ENCODE results near the gene THADA.
"Not testable (repeated sequence)": the region's sequence is repeated elsewhere in the genome, so short reads cannot be mapped to it uniquely, and the experiment has no call there.

The THADA gene

DNA sequence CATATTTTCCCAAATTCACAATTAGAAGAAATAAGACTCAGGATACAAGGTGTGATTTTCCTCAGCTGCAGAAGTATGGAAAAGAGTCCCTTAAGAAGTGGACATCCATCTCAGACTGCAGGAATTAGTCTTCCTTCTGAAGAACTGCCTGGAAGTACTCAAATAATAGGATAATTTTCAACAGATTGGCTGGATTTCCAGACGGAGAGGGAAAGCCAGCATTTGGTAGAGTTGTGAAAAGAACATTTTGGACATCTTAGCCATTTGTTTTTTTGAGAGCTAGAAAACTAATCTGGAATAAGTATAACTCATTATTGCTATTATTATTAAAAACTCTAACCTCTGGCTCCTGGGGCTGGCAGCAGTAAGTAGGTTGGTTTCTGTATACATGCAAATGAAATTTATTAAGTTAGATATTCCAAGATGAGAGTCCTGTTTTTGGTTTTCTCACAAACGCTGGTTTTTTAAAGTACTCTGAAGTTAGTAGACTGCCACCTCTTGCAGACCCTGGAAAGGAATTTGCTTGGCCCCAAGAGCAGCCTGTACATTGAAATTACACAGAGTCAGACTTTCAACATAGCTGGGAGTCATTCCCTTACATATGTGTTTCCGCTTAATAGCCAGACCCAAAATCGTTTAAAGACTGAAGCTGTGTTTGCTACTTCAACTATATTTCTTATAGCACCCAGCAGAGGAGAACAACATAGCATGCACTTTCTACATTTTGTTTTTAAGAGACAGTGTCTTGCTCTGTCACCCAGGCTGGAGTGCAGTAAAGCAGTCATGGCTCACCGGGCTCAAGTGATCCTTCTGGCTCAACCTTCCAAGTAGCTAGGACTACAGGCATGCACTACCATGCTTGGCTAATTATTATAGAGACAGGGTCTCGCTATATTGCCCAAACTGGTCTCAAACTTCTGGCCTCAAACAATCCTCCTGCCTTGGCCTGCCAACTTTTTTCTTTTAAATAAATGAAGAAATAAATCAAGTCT is 142.4 kb downstream of the THADA start:
- no peak overlapping the region for H3K27ac ChIP-seq (ENCODE audit: low read length)
- H3K36me3 ChIP-seq (ENCODE audit: control insufficient read depth in 2 of 2, insufficient read depth in 2 of 2, low read length in 2 of 2) = no peaks in the 10 kb centered on the region
- no peak overlapping the region for H3K9ac ChIP-seq (ENCODE audit: low read length in 2 of 2)
- H3K27me3 ChIP-seq (ENCODE audit: control insufficient read depth in 1 of 2, insufficient read depth in 2 of 2, low read length in 2 of 2) = no peaks in the 10 kb centered on the region
- H3K4me1 ChIP-seq (ENCODE audit: control insufficient read depth, insufficient read depth, low read length) = no peaks in the 10 kb centered on the region
- H3K4me3 ChIP-seq (ENCODE audit: low read length in 2 of 2) = no peak overlapping the region
- no peaks in the 10 kb centered on the region for H3K9me3 ChIP-seq (ENCODE audit: control insufficient read depth in 2 of 2, low read length in 2 of 2)

DNA sequence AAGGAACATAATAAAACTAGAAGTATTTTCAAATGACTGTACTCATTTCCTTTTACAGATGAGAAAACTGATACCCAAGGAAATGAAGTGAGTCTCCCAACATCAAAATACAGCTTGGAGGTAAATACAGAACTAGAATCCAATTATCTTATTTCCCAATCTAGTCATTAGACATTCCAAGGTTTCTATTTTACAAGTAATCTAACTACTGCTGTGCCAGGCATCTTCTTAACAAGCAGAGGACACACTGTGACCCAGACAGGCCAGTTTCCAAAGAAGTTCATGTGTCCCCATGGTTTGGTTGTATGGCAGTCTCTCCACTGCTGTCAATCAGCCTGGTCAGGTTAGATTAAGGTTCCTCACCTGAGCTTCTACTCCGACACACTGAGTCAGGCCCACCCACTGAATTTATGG is 143.5 kb downstream of the THADA start:
- H3K4me1 ChIP-seq (ENCODE audit: control insufficient read depth, insufficient read depth, low read length) = no peaks in the 10 kb centered on the region
- no peak overlapping the region for H3K9ac ChIP-seq (ENCODE audit: low read length in 2 of 2)
- no peaks in the 10 kb centered on the region for H3K36me3 ChIP-seq (ENCODE audit: control insufficient read depth in 2 of 2, insufficient read depth in 2 of 2, low read length in 2 of 2)
- no peaks in the 10 kb centered on the region for H3K27me3 ChIP-seq (ENCODE audit: control insufficient read depth in 1 of 2, insufficient read depth in 2 of 2, low read length in 2 of 2)
- no peaks in the 10 kb centered on the region for H3K9me3 ChIP-seq (ENCODE audit: control insufficient read depth in 2 of 2, low read length in 2 of 2)
- H3K27ac ChIP-seq (ENCODE audit: low read length) = no peak overlapping the region
- H3K4me3 ChIP-seq (ENCODE audit: low read length in 2 of 2) = no peak overlapping the region

DNA sequence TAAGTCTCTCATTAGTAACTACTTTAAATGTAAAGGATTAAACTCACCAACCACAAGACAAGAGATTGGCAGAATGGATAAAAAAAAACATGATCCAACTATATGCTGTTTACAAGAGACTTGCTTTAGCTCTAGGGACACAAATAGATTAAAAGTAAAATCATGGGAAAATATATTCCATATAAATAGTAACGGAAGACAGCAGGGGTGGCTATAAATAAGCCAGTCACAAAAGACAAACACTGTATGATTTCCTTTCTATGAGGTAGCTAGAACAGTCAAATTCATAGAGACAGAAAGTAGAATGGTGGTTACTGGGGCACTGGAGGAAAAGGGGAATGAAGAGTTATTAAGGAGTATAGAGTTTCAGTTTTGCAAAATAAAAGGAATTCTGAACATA is 145.2 kb downstream of the THADA start:
- Histone ChIP-seq H3K9me3 (ENCODE audit: control insufficient read depth in 2 of 2, low read length in 2 of 2) (no peaks in the 10 kb centered on the region), H3K9ac (ENCODE audit: low read length in 2 of 2) (no peak overlapping the region), H3K4me1 (ENCODE audit: control insufficient read depth, insufficient read depth, low read length) (no peaks in the 10 kb centered on the region)

DNA sequence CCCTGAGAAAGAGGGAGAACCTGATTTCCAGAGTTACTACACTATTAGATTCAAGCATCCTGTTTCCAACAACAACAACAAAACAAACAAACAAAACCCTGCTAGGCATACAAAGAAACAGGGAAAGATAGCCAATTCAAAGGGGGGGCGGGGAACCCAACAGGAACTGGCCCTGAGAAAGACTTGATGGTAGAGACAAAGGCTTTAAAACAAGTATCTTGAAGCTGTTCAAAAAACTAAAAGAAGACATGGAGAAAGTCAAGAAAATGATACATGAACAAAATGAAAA is 147.1 kb downstream of the THADA start:
- Histone ChIP-seq H3K27me3 (ENCODE audit: control insufficient read depth in 1 of 2, insufficient read depth in 2 of 2, low read length in 2 of 2) (no peaks in the 10 kb centered on the region), H3K27ac (ENCODE audit: low read length) (no peak overlapping the region), H3K4me3 (ENCODE audit: low read length in 2 of 2) (no peak overlapping the region), H3K4me1 (ENCODE audit: control insufficient read depth, insufficient read depth, low read length) (no peaks in the 10 kb centered on the region), H3K9ac (ENCODE audit: low read length in 2 of 2) (no peak overlapping the region), H3K9me3 (ENCODE audit: control insufficient read depth in 2 of 2, low read length in 2 of 2) (no peaks in the 10 kb centered on the region), H3K36me3 (ENCODE audit: control insufficient read depth in 2 of 2, insufficient read depth in 2 of 2, low read length in 2 of 2) (no peaks in the 10 kb centered on the region)

More for the DNA sequence above, 145.2 kb downstream of the THADA start:
- no peaks in the 10 kb centered on the region for H3K27me3 ChIP-seq (ENCODE audit: control insufficient read depth in 1 of 2, insufficient read depth in 2 of 2, low read length in 2 of 2)
- no peak overlapping the region for H3K4me3 ChIP-seq (ENCODE audit: low read length in 2 of 2)
- no peaks in the 10 kb centered on the region for H3K36me3 ChIP-seq (ENCODE audit: control insufficient read depth in 2 of 2, insufficient read depth in 2 of 2, low read length in 2 of 2)
- H3K27ac ChIP-seq (ENCODE audit: low read length) = no peak overlapping the region

DNA sequence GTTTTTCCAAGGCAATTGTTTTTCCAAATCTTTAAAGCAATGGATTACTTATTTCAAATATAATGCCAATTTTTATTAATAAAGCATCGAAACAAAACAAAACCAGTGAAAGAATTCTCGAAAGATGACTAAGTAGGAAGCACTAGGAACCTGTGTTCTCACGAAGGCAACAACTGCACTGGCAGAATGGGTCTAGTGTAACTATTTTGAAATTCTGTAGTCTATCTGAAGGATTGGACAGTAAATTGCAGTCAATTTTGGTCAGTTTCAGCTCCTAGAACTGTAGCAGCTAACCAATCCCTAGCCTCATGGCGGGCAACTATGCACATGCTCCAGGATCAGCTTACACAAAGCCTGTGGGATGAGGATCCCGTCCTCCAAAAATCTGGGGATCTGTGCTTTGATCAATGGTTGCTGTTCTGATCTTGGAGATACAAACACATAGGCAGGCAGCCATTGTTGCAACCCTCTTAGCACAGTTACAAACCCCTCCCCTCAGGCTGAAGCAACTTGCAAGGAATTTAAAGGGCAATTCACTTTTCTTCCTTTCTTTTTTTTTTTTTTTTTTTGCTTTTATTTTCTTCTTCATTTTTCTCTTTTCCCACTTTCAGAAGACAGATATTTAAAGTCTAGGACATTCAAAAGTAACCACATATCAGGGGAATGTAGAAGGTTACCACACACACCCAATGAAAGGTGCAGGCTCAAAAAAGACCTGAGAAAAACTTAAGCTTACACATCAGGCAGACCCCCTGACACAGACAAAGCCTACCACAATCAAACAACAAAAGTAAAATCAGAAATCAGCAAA is 147.6 kb downstream of the THADA start:
- Histone ChIP-seq H3K4me1 (ENCODE audit: control insufficient read depth, insufficient read depth, low read length) (no peaks in the 10 kb centered on the region), H3K9me3 (ENCODE audit: control insufficient read depth in 2 of 2, low read length in 2 of 2) (no peaks in the 10 kb centered on the region), H3K4me3 (ENCODE audit: low read length in 2 of 2) (no peak overlapping the region), H3K36me3 (ENCODE audit: control insufficient read depth in 2 of 2, insufficient read depth in 2 of 2, low read length in 2 of 2) (no peaks in the 10 kb centered on the region), H3K27ac (ENCODE audit: low read length) (no peak overlapping the region), H3K27me3 (ENCODE audit: control insufficient read depth in 1 of 2, insufficient read depth in 2 of 2, low read length in 2 of 2) (no peaks in the 10 kb centered on the region), H3K9ac (ENCODE audit: low read length in 2 of 2) (no peak overlapping the region)

DNA sequence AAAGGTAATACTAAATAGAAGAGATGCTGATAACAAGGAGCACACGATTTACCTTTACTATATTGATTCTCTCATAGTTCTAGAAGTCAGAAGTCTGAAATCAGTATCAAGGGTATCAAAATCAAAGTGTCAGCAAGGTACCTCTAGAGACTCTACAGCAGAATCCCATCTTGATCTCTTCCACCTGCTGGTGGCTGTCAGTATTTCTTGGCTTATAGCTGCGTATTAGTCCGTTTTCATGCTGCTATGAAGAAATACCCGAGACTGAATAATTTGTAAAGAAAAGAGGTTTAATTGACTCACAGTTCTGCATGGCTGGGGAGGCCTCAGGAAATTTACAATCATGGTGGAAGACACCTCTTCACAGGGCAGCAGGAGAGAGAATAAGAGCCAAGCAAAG is 149.1 kb downstream of the THADA start:
- H3K9ac ChIP-seq (ENCODE audit: low read length in 2 of 2) = not testable (repeated sequence)

DNA sequence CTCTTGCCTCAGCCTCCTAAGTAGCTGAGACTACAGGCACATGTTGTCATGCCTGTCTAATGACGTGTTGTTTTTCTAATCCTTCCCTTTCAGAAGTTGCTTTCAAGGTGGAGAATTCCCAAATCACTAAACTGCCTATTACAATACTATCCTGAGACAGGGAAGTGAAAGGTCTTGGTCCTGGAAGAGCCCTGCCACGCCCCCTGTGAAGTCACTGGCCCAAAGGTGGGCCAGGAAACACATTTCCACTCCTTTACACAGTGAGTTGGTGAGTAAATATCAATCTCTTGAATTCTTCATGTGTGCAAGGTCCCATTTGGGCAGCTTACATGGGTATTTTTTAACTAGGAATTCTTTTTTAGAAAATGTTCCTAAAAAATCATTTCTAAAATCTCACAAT is 150.1 kb downstream of the THADA start:
- H3K4me1 ChIP-seq (ENCODE audit: control insufficient read depth, insufficient read depth, low read length) = no peaks in the 10 kb centered on the region
- H3K36me3 ChIP-seq (ENCODE audit: control insufficient read depth in 2 of 2, insufficient read depth in 2 of 2, low read length in 2 of 2) = no peaks in the 10 kb centered on the region
- no peak overlapping the region for H3K27ac ChIP-seq (ENCODE audit: low read length)
- H3K4me3 ChIP-seq (ENCODE audit: low read length in 2 of 2) = no peak overlapping the region
- no peak overlapping the region for H3K9ac ChIP-seq (ENCODE audit: low read length in 2 of 2)
- no peaks in the 10 kb centered on the region for H3K27me3 ChIP-seq (ENCODE audit: control insufficient read depth in 1 of 2, insufficient read depth in 2 of 2, low read length in 2 of 2)
- no peaks in the 10 kb centered on the region for H3K9me3 ChIP-seq (ENCODE audit: control insufficient read depth in 2 of 2, low read length in 2 of 2)

More for the DNA sequence above, 149.1 kb downstream of the THADA start:
- not testable (repeated sequence) for H3K27me3 ChIP-seq (ENCODE audit: control insufficient read depth in 1 of 2, insufficient read depth in 2 of 2, low read length in 2 of 2); H3K36me3 ChIP-seq (ENCODE audit: control insufficient read depth in 2 of 2, insufficient read depth in 2 of 2, low read length in 2 of 2); H3K4me1 ChIP-seq (ENCODE audit: control insufficient read depth, insufficient read depth, low read length); H3K9me3 ChIP-seq (ENCODE audit: control insufficient read depth in 2 of 2, low read length in 2 of 2); H3K27ac ChIP-seq (ENCODE audit: low read length); H3K4me3 ChIP-seq (ENCODE audit: low read length in 2 of 2)

DNA sequence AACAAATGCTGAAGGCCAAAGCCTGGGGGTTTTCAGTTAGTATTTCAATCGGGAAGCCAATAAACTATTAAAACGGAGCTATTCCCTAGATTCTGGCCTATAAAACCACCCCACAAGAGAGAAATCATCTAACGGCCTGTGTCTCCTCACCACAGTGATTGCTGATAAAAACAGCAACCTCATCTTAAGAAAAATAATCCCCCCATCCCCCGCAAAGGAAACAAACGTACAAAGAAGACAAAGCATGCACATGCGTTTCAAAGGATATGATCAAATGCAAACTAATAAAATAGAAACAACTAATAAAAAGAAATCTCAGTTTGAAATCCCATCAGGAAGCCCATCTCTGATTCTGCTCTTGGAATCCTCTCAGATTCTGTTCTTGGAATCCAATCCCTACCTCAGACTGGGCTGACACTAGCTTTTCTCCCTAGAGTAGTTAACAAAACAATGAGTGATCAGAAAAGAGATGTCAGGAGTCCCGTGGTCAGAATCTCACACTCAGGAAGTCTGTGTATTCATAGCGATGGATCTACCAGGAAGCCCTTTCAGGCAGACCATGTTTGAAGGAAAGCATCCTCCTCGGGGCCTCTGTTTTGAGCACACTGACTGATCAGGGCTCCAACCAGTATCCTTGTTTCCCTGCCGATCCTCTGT is 150.7 kb downstream of the THADA start:
- H3K27ac ChIP-seq (ENCODE audit: low read length) = no peak overlapping the region

DNA sequence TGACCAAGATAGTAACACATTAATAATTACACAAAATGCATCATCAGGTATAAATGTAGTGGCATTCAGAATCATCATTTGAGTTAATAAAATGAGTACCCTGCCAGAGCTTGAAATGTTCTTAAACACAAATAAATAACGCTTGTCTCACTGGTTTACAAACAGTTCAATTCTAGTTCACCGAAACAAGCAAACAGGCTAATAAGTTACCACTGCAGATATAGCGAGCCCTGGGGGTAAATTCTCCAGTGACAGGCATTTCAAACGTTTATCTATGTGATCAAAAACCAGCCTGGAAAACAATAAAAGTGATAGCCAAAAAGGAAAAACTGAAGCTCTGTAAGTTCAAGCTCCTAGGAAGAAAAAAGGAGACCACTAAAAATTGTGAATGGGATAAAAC is 152.6 kb downstream of the THADA start:
- H3K9ac ChIP-seq (ENCODE audit: low read length in 2 of 2) = no peak overlapping the region
- H3K27ac ChIP-seq (ENCODE audit: low read length) = no peak overlapping the region
- H3K9me3 ChIP-seq (ENCODE audit: control insufficient read depth in 2 of 2, low read length in 2 of 2) = no peaks in the 10 kb centered on the region
- H3K27me3 ChIP-seq (ENCODE audit: control insufficient read depth in 1 of 2, insufficient read depth in 2 of 2, low read length in 2 of 2) = no peaks in the 10 kb centered on the region
- H3K4me1 ChIP-seq (ENCODE audit: control insufficient read depth, insufficient read depth, low read length) = no peaks in the 10 kb centered on the region
- no peaks in the 10 kb centered on the region for H3K36me3 ChIP-seq (ENCODE audit: control insufficient read depth in 2 of 2, insufficient read depth in 2 of 2, low read length in 2 of 2)
- no peak overlapping the region for H3K4me3 ChIP-seq (ENCODE audit: low read length in 2 of 2)

More for the DNA sequence above, 150.7 kb downstream of the THADA start:
- H3K36me3 ChIP-seq (ENCODE audit: control insufficient read depth in 2 of 2, insufficient read depth in 2 of 2, low read length in 2 of 2) = no peaks in the 10 kb centered on the region
- H3K27me3 ChIP-seq (ENCODE audit: control insufficient read depth in 1 of 2, insufficient read depth in 2 of 2, low read length in 2 of 2) = no peaks in the 10 kb centered on the region
- H3K9ac ChIP-seq (ENCODE audit: low read length in 2 of 2) = no peak overlapping the region
- H3K4me1 ChIP-seq (ENCODE audit: control insufficient read depth, insufficient read depth, low read length) = no peaks in the 10 kb centered on the region
- no peak overlapping the region for H3K4me3 ChIP-seq (ENCODE audit: low read length in 2 of 2)
- no peaks in the 10 kb centered on the region for H3K9me3 ChIP-seq (ENCODE audit: control insufficient read depth in 2 of 2, low read length in 2 of 2)

DNA sequence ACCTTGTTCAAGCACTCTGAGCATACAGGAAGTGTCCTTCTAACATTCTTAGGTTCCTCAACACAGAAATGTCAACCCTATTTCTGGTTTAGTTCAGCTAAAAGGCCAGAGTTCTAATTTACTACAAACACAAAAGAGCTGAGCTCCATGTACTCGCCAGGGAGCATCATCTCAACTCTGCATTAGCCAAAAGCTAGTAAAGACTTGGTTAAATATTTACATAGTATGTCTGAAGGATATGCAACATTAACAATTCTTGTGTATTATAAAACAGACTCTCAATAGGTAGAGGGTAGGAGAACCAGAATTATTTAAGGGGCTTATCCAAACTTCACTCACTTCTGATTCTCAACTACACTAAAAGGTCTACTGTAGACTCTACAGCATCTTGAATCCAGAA is 154.6 kb downstream of the THADA start:
- no peaks in the 10 kb centered on the region for H3K4me1 ChIP-seq (ENCODE audit: control insufficient read depth, insufficient read depth, low read length)
- H3K27ac ChIP-seq (ENCODE audit: low read length) = no peak overlapping the region
- H3K4me3 ChIP-seq (ENCODE audit: low read length in 2 of 2) = no peak overlapping the region
- H3K36me3 ChIP-seq (ENCODE audit: control insufficient read depth in 2 of 2, insufficient read depth in 2 of 2, low read length in 2 of 2) = no peaks in the 10 kb centered on the region
- no peaks in the 10 kb centered on the region for H3K9me3 ChIP-seq (ENCODE audit: control insufficient read depth in 2 of 2, low read length in 2 of 2)
- no peaks in the 10 kb centered on the region for H3K27me3 ChIP-seq (ENCODE audit: control insufficient read depth in 1 of 2, insufficient read depth in 2 of 2, low read length in 2 of 2)
- no peak overlapping the region for H3K9ac ChIP-seq (ENCODE audit: low read length in 2 of 2)

Data from stomach smooth muscle (tissue), 2 donors.